GM21423 (cell line): ENCODE data around the gene PALD1.
"Not testable (repeated sequence)": the region's sequence is repeated elsewhere in the genome, so short reads cannot be mapped to it uniquely, and the experiment has no call there.

Source experiments
- ATAC-seq: cut with Tn5 transposase; IDR thresholded peaks from one replicate; pipeline ENCODE4 v1.9.1; 2021; ENCODE audit warnings: mild to moderate bottlenecking, moderate library complexity; ENCODE audit not compliant: unreplicated experiment

Gene PALD1

GRCh38 chr10:70600512-70601395, 122.2 kb downstream of the PALD1 start:
- ATAC-seq, result no peak

GRCh38 chr10:70601746-70602145, 123.2 kb downstream of the PALD1 start:
- ATAC-seq, result no peak

- no peak for ATAC-seq
These were observed 124.3 kb downstream of the PALD1 start, which contains the start of gene PRF1 for GRCh38 chr10:70602665-70603448. Gene PRF1, minus strand, starts transcription at chr10:70602741. Its CDS starts 1,839 bp downstream, at chr10:70600902.

DNA sequence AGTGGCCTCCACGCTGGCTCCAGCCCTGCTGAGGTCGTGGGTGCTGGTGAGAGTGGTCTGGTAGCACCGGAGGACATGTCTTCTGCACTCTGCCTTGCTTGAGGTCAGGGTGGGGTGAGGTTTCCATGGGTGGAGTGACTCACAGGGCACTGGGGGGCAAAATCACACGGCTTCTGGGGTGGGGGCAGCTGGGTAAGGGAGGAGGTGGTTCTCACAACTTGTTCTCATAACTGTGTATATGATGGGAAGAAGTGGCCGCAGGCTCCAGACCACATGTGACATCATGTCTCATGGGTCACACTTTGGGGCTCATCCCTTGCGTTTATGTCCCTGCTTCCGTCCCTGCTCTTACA, 124.9 kb downstream of the PALD1 start:
- ATAC-seq, result no peak

GRCh38 chr10:70604106-70604505, 125.5 kb downstream of the PALD1 start:
- ATAC-seq, result no peak

- no peak for ATAC-seq
These were observed 126.6 kb downstream of the PALD1 start for GRCh38 chr10:70605161-70605560.

DNA sequence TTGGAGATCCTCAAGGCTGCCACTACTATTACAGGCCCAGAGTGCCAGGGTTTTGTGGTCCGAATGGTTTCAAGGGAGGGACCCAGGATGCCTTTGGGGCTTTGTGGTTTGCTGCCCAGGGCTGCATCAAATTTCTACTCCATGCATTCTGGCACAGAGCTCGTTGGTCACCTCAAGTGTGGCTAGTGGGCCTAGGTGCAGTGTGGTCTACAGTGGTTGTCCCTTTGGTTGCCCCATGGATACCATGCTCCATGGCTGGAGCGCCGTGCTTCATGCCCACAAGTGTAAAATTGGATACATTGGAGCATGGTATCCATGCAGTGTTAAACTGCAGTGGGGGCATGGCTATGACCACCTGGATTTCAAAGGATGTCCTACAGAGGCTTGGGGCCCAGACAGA, 129.4 kb downstream of the PALD1 start:
- ATAC-seq, result no peak

DNA sequence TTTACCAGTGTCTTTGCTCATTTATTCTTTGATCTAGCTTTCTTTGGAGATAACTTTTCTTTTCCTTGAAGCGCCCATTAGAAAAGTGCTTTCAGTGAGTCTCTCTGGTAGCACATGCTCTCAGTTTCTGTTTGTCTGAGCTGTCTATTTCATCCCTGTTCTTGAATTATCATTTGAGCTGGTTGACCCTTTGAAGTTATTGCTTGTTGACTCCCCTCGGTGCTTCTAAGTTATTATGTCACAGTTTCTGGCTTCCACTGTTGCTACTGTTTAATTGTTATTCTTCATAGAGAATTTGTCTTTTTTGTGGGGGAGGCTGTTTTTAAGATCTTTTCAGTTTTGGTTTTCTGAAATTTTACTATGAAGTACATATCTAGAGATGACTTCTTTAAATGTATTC, 135.4 kb downstream of the PALD1 start:
- no peak for ATAC-seq

GRCh38 chr10:70614364-70614763, 135.8 kb downstream of the PALD1 start:
- not testable (repeated sequence) for ATAC-seq

DNA sequence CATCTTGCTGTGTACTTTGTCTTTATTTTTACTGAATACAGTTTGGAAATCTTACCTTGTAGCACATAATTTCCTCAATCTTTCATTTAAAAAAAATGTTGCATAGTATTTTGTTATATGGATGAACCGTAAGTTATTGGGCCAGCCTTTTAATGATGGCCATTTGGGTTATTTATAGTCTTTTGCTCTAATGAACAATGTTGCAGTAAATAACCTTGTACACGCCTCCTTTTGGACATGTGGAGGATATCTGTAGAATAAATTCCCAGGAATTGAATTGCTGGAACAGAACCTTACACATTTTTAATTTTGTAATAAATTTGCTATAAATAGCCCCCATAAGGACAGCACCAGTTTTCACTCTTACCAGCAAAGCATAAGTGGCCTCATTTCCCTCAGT, 136.6 kb downstream of the PALD1 start:
- no peak for ATAC-seq

DNA sequence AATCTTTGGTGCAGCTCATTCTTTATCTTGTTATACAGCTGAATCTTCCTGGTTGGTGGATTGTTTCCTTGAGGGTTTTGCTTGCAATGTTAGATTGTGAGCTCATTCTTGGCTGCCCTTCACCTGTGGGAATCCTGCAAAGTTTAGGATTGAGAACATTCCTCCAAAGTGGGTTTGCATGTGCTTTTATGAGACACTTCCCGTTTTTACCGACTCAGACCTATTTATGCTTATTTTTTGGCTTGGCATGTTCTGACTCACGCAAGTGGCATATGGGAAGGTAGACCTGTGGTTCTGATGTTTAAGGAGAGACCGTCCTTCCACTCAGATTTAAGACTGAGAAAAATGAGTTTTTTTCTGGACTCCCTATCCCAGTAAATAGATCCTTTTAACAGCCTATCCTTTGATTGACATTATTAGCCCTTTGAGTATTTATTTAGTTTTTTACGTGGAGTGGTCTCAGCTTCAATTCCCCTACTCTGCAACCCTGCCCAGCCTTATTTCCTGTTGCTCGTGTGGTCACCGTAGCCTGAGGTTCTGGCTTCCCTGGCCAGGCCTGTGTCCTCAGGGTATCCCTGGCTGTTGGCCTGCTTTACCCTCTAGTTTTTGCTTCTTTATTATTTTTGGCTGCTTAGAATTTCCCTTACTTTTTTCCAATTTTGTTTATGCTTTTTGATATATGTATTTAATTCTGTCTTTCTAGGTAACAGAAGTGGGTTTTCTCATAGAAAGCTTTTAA, 137.4 kb downstream of the PALD1 start:
- ATAC-seq, result no peak

DNA sequence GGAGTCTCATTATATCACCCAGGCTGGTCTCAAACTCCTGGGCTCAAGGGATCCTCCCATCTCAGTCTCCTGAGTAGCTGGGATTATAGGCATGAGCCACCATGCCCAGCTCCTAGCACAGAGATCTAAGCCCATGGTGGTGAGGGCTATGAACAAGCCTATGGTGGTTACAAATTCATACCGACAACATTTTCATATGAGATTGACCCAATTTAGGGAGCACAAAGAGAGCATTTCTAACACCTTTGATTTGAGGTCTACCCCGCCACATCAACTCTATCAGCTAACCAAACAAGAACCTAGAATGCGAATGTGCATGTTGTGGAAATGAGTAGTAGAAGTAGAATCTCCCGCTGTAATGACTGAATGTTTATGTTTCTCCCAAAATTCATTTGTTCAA, 138.2 kb downstream of the PALD1 start:
- ATAC-seq, result no peak
